OCI-LY7 (cell line): ENCODE measurements around the gene ARL11. TPM values are rescaled to one million over a fixed set of nuclear protein-coding genes. Genes with fewer than 3 reads are reported as not detected.

Experiments used
- BruUV-seq: library from RNA; stranded (reverse); fragments of 400-500 nt; replicated peaks from 2 replicates; lab custom pipeline; 2021; lab: Mats Ljungman, UMichigan
- CTCF ChIA-PET: fragments of 300-600 bp; sonication (Branson Sonifier 250); formaldehyde crosslinking; loops from one replicate; lab custom pipeline; 2022; ENCODE audit warnings: antibody characterized with exemption; ENCODE audit not compliant: unreplicated experiment; lab: Charles Lee
- POLR2A ChIA-PET: fragments of 300-600 bp; sonication (Branson Sonifier 250); formaldehyde crosslinking; loops from one replicate; lab custom pipeline; 2022; ENCODE audit warnings: antibody characterized with exemption; lab: Charles Lee
- DNase-seq: peaks from one replicate; pipeline ENCODE4 v3.0.0-alpha.2; 2015; ENCODE audit warnings: low spot score
- H2AFZ ChIP-seq: fragments of 200-600 bp; sonication (generic), shearing (Covaris generic); 2 replicates; pipeline ENCODE4 v1.6.1; 2014; ENCODE audit warnings: mild to moderate bottlenecking, antibody characterized with exemption, low read length, moderate library complexity
- H3K27ac ChIP-seq: fragments of 200-600 bp; sonication (generic); 2 replicates; pipeline ENCODE4 v1.5.1; 2014; ENCODE audit warnings: mixed run types, low read depth, mild to moderate bottlenecking, moderate library complexity, low read length, inconsistent platforms; ENCODE audit not compliant: poor library complexity, severe bottlenecking
- H3K36me3 ChIP-seq: fragments of 200-600 bp; sonication (generic); 2 replicates; pipeline ENCODE4 v1.6.1; 2014; ENCODE audit warnings: mild to moderate bottlenecking, antibody characterized with exemption, low read length, moderate library complexity, mixed read lengths; ENCODE audit not compliant: insufficient read depth
- H3K4me1 ChIP-seq: fragments of 200-600 bp; sonication (generic); 2 replicates; pipeline ENCODE4 v1.5.1; 2014; ENCODE audit warnings: mild to moderate bottlenecking, low read length; ENCODE audit not compliant: insufficient read depth, poor library complexity, severe bottlenecking
- H3K4me2 ChIP-seq: fragments of 200-600 bp; sonication (generic); 2 replicates; pipeline ENCODE4 v1.6.1; 2014; ENCODE audit warnings: mild to moderate bottlenecking, low read length
- H3K4me3 ChIP-seq: fragments of 200-600 bp; sonication (generic); 2 replicates; pipeline ENCODE4 v1.5.1; 2014; ENCODE audit warnings: mild to moderate bottlenecking, low read depth, low read length; ENCODE audit not compliant: poor library complexity, severe bottlenecking
- H3K79me2 ChIP-seq: fragments of 200-600 bp; sonication (generic); 2 replicates; pipeline ENCODE4 v1.6.1; 2016; ENCODE audit warnings: low read depth, mild to moderate bottlenecking, low read length, moderate library complexity, mixed read lengths; ENCODE audit not compliant: insufficient read depth
- H3K9me2 ChIP-seq: fragments of 200-600 bp; sonication (generic); 2 replicates; pipeline ENCODE4 v1.6.1; 2016; ENCODE audit warnings: mild to moderate bottlenecking, low read length, mixed read lengths; ENCODE audit not compliant: insufficient read depth
- H3K9me3 ChIP-seq: fragments of 200-600 bp; sonication (generic); 2 replicates; pipeline ENCODE4 v1.6.1; 2014; ENCODE audit warnings: mild to moderate bottlenecking, mixed run types, low read length, mixed read lengths
- H4K20me1 ChIP-seq: fragments of 200-600 bp; sonication (generic); 2 replicates; pipeline ENCODE4 v1.6.1; 2014; ENCODE audit warnings: mild to moderate bottlenecking, antibody characterized with exemption, low read length, moderate library complexity, mixed read lengths; ENCODE audit not compliant: insufficient read depth
- EZH2phosphoT487 ChIP-seq: fragments of 200-600 bp; sonication (generic); IDR thresholded peaks from 2 replicates; pipeline ENCODE4 v1.6.1; 2018; ENCODE audit warnings: low read depth, borderline replicate concordance, mild to moderate bottlenecking, mixed run types, antibody characterized with exemption, low read length, moderate library complexity, mixed read lengths
- intact Hi-C: fragments of 100-400 bp; cut with micrococcal nuclease; formaldehyde crosslinking; loops from one replicate; pipeline ENCODE4 v1.10.0; 2022; ENCODE audit not compliant: unreplicated experiment
- total RNA-seq, 2 experiments: library from RNA; depleted of rRNA in 1 of 2; stranded (reverse); fragments of >200 nt in 1 of 2; shearing (Covaris generic) in 1 of 2; gene quantifications; 2 replicates each; pipeline ENCODE4 v1.2.3, GENCODE V29; 2014 to 2022
- TF ChIP-seq, protein P1 (sequence below): fragments of 200-600 bp; sonication (generic); conservative IDR thresholded peaks from 2 replicates; pipeline ENCODE4 v1.5.1; 2014; ENCODE audit warnings: mild to moderate bottlenecking, antibody characterized with exemption, low read length, moderate library complexity, mixed read lengths

Gene ARL11
- total RNA-seq, 2 experiments from 2014 or later = 8.3 to 20.5 TPM

DNA sequence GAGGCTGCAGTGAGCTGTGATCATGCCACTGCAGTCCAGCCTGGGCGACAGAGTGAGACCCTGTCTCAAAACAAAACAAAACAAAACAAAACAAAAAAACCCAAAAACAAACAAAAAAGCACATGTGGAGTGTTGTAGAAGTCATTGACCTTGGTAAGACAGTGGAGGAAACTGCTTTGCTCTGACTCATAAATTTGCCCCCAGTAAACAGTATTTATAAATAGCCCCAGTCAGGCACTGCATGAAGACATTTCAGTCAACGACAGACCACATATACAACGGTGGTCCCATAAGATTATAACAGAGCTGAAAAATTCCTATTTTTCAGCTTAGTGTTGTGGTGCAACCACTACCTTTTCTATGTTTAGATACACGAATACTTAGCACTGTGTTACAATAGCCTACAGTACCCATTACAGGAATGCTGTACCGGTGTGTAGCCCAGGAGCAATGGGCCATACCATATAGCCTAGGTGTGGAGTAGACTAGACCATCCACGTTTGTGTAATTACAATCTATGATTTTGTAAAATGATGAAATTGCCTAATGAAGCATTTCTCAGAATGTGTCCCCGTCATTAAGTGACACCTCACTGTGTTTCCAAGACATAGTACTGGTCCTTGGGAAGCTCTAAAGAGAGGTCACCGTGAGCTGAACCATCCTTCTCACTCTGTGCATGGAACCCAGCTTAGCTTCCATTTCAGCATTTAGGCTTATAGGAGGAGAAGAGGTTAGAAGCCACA is 1.1 kb downstream of the ARL11 start:
- H3K4me2 ChIP-seq = peak overlapping the region; percentile 76
- no peak overlapping the region for H2AFZ ChIP-seq
- ChIA-PET POLR2A (interaction anchor here (0.9 to 4.0 kb wide), 14 partner anchors 9 to 210 kb away, joined by 3 to 23 read pairs (median 6); partner anchors contain the start of gene KPNA3), CTCF (interaction anchor here (0.6 kb wide), 1 partner anchor 161 kb away, joined by 4 read pairs; no protein-coding TSS in a partner anchor)
- H3K4me3 ChIP-seq = peak overlapping the region; percentile 90
- no peaks in the 10 kb centered on the region for H3K9me2 ChIP-seq
- H3K9me3 ChIP-seq = no peaks in the 10 kb centered on the region
- peak overlapping the region; percentile 72 for H3K27ac ChIP-seq
- peaks cover 31% of the 10 kb centered on the region for H3K79me2 ChIP-seq
- H3K36me3 ChIP-seq = peaks cover 39% of the 10 kb centered on the region
- TF ChIP-seq EZH2phosphoT487 = no peak
- TF ChIP-seq, protein P1, sequence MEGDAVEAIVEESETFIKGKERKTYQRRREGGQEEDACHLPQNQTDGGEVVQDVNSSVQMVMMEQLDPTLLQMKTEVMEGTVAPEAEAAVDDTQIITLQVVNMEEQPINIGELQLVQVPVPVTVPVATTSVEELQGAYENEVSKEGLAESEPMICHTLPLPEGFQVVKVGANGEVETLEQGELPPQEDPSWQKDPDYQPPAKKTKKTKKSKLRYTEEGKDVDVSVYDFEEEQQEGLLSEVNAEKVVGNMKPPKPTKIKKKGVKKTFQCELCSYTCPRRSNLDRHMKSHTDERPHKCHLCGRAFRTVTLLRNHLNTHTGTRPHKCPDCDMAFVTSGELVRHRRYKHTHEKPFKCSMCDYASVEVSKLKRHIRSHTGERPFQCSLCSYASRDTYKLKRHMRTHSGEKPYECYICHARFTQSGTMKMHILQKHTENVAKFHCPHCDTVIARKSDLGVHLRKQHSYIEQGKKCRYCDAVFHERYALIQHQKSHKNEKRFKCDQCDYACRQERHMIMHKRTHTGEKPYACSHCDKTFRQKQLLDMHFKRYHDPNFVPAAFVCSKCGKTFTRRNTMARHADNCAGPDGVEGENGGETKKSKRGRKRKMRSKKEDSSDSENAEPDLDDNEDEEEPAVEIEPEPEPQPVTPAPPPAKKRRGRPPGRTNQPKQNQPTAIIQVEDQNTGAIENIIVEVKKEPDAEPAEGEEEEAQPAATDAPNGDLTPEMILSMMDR = no peak
- BruUV-seq = no TSS peak
- intact Hi-C loops = loop anchor here (2.0 to 10.0 kb wide), 3 partner anchors 163 to 1055 kb away; partner anchors contain the start of genes CAB39L, KPNA3 and SETDB2
- no peaks in the 10 kb centered on the region for H4K20me1 ChIP-seq
- peak; percentile 22 for DNase-seq
- peaks cover 28% of the 10 kb centered on the region for H3K4me1 ChIP-seq

DNA sequence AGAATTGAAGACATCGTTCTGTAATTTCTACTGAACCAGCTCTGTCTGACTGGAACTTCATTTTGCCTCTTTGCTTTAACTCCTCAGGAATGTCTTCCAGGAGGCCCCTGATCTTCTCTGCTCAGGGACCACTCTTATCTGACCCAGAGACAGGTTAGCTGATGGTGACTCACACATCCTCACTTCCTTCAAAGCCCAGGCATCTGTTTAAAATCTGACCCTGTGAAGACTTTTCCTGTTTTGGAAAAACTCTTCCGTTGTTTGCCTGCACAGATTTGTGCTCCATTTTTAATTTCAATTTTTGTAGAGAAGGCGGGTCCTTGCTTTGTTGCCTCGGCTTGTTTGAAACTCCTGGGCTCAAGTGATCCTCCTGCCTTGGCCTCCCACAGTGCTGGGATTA is 1.6 kb downstream of the ARL11 start:
- H2AFZ ChIP-seq = no peak overlapping the region

More for the DNA sequence above, 1.6 kb downstream of the ARL11 start:
- ChIA-PET CTCF (no interaction called here), POLR2A (interaction anchor here (0.9 to 4.0 kb wide), 10 partner anchors 9 to 211 kb away, joined by 3 to 23 read pairs (median 6); no protein-coding TSS in a partner anchor)
- peaks cover 39% of the 10 kb centered on the region for H3K36me3 ChIP-seq
- intact Hi-C loops = loop anchor here (2.0 to 10.0 kb wide), 3 partner anchors 163 to 1055 kb away; partner anchors contain the start of genes CAB39L, KPNA3 and SETDB2
- no peaks in the 10 kb centered on the region for H3K9me2 ChIP-seq
- no TSS peak for BruUV-seq
- peak; percentile 23 for DNase-seq
- TF ChIP-seq, protein P1 = no peak
- no peaks in the 10 kb centered on the region for H3K9me3 ChIP-seq
- peaks cover 31% of the 10 kb centered on the region for H3K79me2 ChIP-seq
- H4K20me1 ChIP-seq = no peaks in the 10 kb centered on the region
- peak overlapping the region; percentile 76 for H3K4me2 ChIP-seq
- peak overlapping the region; percentile 90 for H3K4me3 ChIP-seq
- H3K27ac ChIP-seq = peak overlapping the region; percentile 72
- H3K4me1 ChIP-seq = peaks cover 25% of the 10 kb centered on the region
